Measurements from ENCODE around the gene STIMATE.

Gene STIMATE

DNA sequence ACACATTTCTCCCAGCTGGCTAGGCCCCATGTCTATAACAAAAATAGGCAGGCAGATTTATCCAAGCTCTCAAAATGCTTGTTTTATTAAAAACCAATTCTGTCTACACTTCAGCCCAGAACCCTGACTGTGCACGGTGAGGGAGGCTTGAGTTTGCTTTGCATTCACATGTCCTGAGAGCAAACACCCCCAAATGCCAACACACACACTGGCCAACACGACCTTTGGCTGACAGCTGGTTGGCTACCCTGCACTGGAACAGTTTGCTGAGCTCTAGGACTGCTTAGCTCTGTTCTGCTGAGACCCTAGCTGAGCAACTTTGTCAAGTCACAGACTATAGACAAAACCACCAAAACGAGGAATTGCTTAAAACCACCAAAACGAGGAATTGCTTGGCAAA lies 3.6 kb downstream of the STIMATE start:
- DNase-seq, result no peak

DNA sequence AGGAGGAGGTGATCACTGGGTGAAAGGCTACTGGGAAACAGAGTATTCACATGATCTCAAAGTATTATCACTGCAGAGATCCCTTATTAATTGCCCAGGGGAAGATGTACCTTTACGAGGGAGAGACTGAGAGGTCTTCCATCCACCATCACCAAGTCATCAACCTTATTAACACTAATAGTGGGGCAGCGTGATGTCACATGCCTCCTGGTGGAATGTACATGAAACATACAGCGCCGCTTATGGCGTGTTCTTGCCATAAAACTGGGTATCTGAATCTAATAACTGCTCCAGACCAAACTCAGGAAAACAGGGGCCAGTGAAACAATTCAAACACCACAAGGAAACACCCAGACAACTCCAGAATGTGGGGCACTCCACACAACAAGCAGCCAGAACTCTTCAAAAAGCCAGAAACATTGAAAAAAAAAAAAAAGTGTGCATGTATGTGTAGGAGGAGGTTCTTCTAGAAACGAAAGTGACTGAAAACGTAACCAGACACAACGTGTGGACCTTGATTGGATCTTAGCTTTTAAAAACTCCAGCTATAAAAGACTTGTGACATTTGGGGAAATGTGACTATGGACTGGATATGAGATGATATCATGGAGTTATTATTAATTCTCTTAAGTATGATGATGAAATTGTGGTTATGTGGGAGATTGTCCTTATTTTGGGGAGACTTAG lies 4.6 kb downstream of the STIMATE start:
- no peak for DNase-seq

DNA sequence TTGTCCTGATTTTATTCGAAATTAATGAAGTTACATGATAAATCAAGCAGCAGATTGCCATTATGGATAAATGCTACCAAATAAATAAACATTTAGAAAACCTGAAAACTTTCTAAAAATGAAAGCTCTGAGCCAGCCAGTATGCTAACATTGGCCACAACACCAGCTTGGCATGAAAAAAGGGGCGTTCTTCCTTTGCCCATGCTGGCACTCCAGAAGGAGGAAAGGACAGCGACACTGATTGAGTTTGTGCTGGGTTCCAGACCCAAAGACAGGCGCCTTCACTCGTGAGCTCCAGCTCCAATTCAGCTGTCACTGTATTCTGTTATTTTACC lies 5.1 kb downstream of the STIMATE start:
- no peak for DNase-seq

DNA sequence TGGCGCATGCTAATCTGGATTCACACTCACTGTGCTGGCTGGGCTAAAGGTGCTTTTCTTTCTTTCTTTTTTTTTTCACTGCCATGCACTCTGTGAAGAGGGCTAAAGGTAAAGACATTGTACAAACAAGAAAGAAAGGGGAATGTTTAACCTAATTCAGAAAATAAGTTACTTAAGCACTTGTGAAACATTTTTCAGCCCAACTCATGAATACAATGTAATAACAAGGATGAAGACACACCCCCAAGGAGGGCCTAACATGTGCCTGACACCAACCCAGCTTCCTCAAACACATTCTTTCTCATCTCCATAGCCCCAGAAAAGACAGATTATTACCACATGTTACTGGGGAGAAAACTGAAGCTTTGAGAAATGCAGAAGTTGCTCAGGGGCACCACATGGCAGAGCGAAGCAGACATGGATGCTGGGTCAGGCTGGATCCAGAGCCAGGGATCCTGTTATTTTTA lies 5.7 kb downstream of the STIMATE start:
- DNase-seq, result peak; percentile 59

DNA sequence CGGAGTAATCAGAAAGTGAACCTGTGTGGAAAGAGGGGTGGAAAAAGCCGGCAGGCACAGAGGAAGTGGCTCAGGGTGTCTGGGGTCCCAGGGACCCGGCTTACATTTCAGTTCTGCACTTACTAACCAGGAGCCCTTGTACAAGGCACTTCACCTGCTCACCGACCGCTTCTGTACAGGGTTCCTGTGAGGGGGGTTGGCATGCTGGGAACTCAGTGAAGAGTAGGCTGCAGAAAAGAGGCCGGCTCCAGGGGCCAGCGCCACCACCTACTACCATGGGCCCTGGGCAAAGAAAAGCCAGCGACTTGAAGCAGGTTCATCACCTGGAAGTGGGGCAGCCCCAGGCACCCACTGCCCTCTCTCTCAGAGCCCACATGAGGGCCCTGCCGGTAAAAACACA lies 6.2 kb downstream of the STIMATE start:
- DNase-seq, result no peak

DNA sequence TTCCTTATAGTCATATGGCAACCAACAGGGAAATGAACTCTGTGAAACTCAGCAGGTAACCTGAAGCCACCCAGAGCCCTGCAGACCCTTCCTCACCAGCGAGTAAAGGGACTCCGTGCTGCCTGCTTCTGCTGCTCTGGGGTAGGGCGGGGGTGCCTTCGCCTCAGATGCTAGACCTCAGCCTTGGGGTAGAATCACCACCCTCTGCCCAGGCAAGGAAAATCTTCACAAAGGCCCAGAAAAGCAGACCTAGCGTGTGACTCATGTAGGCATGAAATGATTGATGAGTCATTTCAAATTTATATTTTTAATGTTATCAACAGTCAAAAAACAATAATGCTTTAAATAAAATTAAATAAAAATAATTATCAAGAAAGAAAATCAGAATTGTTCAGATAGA lies 6.6 kb downstream of the STIMATE start:
- no peak for DNase-seq

DNA sequence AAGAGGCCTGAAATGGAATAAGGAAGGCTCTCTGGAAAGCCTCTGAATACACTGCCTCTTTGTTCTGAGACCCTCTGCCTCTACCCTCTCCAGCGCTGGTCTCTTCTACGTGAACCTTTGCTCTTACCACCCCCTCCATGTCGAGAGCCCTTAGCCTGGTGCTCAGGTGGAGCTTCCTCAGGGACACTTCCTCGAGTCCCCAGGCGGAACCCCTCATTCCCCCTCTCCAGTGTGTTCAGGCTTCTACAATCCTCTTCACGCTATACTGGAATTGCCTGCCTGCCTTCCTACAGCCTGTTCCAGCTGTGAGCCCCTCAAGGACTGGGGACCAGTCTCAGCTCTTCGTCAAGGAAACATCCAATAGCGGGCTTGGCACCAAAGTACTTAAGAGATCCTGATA lies 7.4 kb downstream of the STIMATE start:
- DNase-seq, result no peak

DNA sequence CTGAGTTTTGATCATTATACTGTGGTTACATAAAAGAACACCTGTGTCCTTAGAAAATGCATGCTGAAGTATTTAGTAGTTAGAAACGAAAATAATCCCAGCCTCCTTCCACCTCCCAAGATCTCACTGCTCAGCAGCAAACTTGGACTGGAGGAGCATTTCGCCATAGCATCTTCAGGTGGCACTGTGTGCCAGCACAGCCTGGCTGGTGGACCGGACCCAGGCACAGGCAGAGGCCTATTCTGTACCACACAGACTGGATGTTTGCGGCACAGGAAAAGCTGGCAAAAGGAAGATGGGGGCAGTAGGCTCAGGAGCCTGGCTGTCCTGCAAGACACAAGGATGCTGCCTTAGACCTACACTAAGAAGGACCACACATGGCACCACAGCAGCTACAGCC lies 10.2 kb downstream of the STIMATE start:
- DNase-seq, result no peak

DNA sequence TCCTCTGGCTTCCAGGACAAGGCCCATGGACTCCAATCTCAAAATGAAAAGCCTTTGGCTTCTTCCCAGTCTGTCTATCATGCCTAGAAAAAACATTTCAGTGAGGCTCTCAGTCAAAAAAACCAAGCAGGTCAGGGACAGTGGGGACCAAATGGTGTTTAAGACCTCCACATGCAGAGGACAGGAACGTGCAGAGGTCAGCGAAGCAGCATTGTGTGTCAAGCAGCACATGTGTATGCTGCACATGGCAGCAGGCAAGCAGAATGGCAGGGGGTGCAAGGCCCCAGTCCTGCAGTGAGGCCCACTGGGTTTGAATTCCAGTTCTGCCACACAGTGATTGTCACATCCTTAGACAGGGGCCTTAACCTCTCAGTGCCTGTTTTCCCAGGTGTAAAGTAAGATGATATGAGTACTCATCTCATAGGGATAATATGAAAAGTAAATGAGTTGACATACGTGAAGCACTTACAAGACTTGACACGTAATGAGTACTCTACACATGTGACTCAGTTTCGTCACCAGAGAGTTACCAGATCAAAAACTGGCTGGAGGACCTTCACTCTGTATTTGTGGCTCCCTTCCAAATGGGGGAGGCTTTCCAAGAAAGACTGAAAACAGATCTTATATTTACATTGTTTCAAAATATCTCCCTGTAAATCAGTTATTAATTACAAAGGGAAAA lies 11.2 kb downstream of the STIMATE start:
- no peak for DNase-seq

DNA sequence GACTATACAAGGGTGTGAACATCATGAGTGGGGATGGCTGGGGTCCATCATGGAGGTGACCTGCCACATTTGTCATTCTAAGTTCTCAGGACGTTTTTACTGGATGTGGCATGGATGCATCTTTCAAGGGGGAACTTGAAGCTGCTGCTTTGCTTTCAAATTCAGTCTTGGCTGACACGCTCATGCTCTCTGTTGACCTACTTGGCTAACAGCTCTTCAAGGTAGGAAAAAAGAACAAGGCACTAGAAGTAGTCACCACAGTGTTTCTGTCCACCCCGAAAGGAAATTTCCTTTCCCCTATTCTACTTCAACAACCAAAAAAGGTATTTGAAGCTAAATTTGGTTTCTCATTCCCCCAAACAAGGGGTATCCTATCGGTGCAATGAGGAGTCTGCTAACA lies 15.0 kb downstream of the STIMATE start:
- no peak for DNase-seq

DNA sequence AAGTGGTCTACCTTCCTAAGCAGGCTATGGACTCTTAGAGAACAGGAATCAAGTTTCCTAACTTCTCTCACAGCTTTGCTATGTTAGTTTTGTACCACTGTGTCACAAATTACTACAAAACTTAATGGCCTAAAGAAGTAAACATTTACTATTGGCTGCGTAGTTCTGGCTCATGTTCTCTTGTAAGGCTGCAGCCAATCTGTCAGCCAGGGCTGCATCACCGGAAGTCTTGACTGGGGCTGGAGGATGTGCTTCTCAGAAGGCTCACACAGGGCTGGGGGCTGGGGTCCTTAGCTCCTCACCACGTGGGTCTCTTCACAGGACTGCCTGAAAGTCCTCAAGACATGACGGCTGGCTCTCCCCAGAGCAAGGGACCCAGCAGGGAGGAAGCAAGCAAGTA lies 15.5 kb downstream of the STIMATE start:
- DNase-seq, result no peak

DNA sequence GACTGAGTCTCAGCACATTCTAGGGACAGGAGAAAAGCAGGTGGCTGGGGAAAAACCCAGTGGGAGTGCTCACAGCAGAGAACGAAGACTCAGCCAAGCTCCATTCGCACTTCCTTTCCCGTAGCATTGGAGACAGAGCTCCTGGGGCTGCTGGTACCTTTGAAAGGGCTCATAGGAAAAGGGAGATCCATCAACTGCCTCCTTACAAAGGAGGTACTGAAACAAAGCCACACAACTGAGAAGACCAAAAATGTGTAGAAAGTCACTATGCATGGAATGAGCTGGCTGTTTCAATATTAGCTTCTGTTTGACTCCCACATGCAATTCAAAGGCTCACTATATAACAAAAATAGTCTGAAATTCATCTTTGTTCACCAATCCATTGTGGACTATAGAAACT lies 16.9 kb downstream of the STIMATE start:
- DNase-seq, result no peak

DNA sequence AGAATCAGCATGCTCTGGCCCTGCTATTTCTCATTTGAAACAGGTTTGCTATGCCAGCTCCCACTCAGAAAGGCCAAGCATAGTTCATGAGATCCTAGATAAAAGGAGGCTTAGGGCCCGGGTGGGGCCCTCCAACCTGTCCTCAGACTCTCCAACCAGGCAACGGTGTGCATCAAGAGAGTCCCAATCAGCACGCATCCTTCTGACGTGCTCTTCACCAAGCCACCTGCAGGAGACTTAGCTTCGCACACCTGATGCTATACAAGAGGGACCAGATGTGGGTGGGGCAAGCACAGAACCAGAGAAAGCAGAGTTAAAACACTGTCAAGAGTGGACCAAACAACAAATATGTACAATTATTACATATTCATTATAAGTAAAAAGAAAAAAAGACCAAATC lies 17.3 kb downstream of the STIMATE start:
- no peak for DNase-seq

DNA sequence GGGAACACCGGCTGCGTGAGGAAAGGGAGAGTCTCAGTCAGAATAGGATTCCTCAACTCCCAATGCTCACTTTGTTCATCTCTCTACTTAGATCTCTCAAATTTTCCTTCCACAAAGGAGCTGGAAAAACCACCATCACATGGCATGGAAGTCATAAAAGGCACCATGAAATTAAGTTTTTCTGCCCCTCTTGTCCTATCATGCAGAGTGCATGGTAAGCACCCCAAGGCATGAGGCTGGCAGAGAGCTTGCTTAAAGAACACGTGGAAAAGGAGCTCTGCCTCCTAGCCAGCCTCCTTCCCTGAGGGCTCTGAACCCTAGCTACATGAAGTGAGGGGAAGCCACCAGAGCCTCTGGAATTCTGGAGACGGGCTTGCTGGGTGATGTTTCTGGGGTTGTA lies 17.8 kb downstream of the STIMATE start:
- no peak for DNase-seq

DNA sequence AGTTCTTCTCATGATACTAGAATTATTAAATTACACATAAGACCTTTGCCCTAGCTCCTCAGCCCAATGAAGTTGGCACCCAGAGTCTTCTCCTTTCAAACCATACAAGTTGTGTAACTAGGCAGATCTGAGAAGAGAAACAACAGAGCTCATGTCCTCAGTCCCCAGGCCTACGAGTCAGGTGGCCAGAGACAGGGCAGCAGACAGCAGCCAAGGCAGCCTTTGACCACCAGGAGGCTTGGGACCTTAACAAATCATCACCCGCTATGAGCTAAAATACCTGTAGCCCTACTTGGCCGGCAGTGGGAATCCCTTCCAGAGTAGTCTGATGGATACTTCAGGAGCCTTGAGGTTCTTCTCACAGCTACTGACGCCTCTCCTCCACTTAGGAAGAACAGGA lies 18.3 kb downstream of the STIMATE start:
- no peak for DNase-seq

DNA sequence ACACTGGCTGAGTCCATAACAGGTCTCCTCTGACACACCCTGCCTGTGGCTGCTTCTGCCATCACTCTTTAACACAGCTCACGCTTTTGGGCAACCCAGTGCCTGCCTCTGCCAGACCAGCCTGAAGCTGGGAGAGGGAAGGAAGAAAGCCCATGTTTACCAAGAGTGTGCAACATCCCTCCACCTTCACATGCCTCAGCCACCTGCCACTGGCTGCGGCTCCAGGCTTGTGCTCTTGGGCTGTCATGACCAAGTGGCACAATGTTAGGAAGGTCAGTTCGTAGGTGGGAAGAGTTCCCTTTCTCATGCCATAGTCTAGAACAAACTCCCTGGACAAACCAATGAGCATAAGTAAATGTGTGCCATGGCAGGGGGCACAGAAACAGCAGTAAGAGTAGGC lies 20.3 kb downstream of the STIMATE start:
- DNase-seq, result no peak

DNA sequence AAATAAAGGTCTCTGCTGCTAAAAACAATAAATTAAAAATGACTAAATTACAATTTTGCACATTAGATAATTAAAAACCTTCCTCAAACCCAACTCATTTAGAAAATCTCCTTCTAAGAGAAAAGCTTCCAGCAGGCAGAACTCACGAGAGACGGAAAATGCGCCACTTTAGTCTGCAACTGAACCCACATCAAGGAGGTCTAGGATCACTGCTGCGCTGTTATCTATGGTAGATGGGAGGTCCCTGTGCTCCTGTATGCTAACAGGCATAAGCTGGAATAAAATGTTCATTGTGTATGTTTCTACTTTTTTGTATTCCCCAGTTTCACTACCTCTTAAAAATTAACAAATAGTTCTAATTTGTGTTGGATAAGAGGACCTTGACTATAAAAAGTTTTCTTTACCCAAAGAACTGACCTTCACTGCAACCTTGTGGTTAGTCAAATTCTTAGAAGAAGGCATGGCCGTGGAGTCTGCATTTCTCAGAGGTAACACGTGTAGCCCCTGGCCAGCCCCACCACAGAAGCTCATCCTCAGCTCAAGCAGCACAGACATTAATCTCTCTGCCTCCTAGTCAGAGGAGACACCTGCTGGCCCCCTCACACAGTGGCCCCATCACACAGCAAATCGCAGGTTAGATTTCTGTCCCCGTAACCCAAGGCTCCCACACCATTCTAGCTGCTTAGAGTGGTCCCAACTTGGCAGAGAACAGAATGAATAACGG lies 22.3 kb downstream of the STIMATE start:
- no peak for DNase-seq

DNA sequence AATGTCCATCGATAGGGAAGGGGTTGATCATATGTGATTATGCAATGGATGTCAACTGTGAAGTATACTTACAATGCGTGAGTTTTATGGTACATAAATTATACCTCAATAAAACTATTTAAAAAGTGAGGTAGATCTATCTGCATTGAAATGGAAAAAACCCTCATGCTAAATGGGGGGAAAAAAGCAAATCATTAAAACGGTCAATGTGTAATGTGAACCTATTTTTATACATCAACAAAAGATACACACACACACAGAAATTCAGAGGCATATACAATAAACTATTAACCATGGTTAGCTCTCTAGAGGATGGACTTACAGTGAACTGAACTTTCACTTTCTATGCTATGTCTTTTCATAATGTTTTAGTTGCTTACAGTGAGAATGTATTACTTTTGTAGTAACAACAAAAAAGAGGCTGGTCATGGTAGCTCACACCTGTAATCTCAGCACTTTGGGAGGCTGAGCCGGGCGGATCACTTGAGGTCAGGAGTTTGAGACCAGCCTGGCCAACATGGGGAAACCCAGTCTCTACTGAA lies 23.1 kb downstream of the STIMATE start:
- no peak for DNase-seq

DNA sequence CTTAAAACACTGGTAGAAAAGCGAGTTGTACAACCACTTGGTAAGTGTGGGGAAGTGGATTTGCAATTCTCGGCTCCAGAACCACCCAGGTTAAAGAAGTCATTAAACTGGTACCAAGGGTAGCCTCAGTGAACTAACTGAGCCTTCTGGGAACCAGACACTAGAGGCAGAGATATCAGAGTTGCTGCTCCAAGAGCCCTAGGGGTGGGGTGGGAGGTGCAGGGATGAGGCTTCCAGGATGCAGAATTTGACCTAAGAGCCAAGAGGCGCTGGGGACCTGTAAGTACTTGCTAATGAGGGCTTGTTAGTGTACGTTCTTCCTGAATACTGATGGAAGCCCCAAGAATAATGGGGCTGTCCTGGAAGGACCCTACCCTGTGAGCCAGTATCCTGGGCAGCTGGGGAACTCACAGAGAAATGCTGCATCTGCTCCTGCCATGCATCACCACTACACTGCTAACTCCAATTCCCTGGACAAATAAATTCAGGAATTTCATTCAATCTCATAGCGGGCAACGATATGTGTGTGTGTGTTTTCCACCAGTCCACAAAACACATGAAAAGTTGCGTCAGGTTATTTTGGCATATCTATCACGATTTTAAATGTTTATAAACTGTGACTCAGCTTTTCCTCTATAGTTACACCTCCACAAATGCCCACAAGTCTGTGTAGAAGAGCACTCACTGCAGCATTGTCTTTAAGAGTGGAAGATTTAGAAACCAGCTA lies 23.8 kb downstream of the STIMATE start:
- peak; percentile 5 for DNase-seq

DNA sequence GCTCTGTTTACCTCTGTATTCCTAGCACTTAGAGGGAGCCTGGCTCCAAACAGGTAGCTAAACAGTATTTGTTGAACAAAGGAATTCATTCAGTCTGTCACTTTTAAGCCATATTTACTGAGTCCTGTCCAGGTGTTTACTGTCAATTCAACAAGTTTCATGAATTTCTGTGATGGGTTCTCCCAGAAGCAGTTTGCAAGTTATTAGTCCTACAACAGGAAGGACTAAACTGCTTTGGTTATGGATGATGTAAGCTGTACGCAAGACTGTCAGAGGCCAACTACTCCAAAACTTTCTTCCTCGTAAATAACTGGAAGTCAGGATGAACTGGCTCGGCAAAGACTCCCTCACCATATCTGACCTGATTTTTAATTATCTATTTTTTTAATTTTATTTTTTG lies 25.1 kb downstream of the STIMATE start:
- DNase-seq, result peak; percentile 50

DNA sequence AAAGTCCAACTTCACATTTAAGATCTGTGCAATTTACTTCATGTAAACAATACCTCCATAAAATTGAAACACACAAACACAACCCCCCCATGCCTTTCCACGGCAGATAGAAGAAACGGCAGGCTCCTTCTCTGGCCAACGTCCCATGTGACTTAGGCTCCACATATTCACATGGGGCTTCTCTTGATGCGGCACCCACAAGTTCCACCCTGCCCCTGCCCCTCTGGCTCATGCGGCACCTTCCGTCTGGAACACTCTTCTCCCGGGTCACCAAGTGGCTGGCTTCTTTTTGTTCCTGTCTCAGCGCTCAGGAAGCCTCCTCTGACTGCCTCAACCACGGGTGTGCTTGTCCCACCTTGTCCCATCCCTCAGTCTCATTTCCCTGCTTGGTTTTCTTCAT lies 25.6 kb downstream of the STIMATE start:
- DNase-seq, result no peak

DNA sequence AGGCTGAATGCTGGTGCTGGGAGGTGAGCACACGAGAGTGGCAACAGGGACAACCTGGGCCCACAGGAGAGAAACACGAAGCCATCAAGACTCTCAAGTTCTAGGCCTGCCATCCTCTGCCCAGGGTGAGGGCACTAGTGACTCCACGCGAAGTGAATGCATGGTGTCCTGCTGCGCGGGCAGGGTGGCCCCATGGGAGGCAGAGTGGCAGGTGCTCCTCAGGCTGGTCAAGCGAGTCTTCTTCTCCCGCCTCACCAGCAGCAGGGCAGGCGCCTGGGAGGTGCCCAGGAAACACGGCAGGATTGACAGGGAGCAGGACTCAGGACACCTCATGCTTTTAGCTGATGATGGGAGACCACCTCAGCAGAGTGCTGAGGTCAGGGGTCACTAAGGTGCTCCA lies 26.9 kb downstream of the STIMATE start:
- no peak for DNase-seq

DNA sequence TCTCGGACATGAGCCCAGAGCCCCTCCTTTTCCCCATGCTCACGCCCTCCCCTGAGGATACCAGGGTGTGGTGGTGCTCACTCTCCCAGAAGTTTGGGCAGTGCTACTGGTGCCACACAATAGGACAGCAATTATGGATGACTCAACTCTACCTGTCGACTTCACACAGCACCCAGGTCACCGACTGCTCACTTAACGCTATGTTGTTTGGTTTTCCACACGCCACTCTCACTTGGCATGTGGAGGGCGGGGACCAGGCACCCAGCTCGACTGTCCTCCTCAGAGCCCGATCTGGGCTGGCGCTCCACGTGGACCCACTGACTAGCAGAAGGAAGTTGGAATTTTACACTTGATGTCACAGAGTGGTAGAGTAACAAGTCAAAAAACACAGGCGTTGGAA lies 30.9 kb downstream of the STIMATE start:
- no peak for DNase-seq

Measured in fibroblast of skin of scalp (primary cell).